Right kidney (tissue), 1 donor: ENCODE results near the gene PHLDA2.

Experiments
- DNase-seq: peaks from one replicate; pipeline ENCODE4 v3.0.0-alpha.2; 2016

The PHLDA2 gene

GRCh38 chr11:2883979-2884815 is 45.0 kb downstream of the PHLDA2 start:
- DNase-seq: peak; percentile 80

GRCh38 chr11:2883640-2883978 is 45.6 kb downstream of the PHLDA2 start:
- DNase-seq: no peak

- DNase-seq: no peak
Measured at GRCh38 chr11:2882396-2883110, 46.7 kb downstream of the PHLDA2 start.

GRCh38 chr11:2881981-2882375 is 47.2 kb downstream of the PHLDA2 start:
- no peak for DNase-seq

GRCh38 chr11:2881076-2881980 is 47.9 kb downstream of the PHLDA2 start:
- DNase-seq: no peak

GRCh38 chr11:2880646-2881045 is 48.6 kb downstream of the PHLDA2 start:
- DNase-seq: no peak

- DNase-seq: no peak
Measured at GRCh38 chr11:2878782-2879181, 50.4 kb downstream of the PHLDA2 start.
